Fibroblast of the aortic adventitia (primary cell): Measurements from ENCODE around the gene CD69. TPM values are rescaled to one million over a fixed set of nuclear protein-coding genes. Genes with fewer than 3 reads are reported as not detected.

Source experiments
- DNase-seq: peaks from one replicate; pipeline ENCODE4 v3.0.0-alpha.2; 2010; ENCODE audit warnings: low read depth
- H3K4me3 ChIP-seq: 2 replicates; pipeline ENCODE4 v1.5.1; 2011; ENCODE audit warnings: low read depth, mild to moderate bottlenecking, control low read depth, low read length, moderate library complexity
- total RNA-seq: library from RNA; depleted of rRNA; stranded (reverse); fragments of >200 nt; gene quantifications from 2 replicates; pipeline ENCODE4 v1.2.3, GENCODE V29; 2012; ENCODE audit warnings: low replicate concordance
- TF ChIP-seq, protein P1 (sequence below): IDR thresholded peaks from 2 replicates; pipeline ENCODE4 v1.5.1; 2011; ENCODE audit warnings: mild to moderate bottlenecking, low read length, control low read depth, inconsistent platforms; ENCODE audit not compliant: insufficient read depth

CD69 gene
- total RNA-seq, result not detected in 2 replicates

DNA sequence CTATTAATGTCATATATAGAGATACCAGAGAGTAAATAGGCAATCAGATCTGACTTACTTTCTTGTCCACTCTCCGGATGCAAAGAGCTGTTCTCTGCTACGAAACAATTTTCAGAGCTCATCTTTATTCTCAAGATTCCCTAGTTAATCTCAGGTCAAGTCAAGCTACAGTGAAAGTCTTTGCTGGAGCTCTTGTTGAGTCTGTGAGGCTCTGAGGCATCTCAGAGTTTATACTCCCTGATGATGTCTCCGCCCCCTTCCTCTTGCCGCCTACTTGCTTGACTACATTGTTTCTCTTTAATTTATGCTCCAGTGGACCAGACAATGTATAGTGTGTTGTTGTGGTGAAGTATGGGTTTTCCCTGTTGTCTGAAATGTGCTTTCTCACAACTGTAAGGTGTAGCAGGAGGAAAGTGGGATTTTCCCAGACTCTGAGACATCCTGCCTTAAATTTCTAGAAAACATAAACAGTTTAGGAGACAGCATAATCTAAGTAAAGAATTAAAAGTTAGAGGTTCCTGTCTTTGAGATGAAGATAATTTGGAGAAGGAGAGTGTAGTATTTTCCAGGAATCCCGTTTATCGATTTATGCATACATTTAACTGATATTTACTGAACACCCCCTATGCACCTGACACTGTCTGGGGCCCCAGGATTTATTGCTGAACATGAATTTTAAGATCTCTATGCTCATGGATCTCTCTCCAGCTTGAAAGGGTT lies at the start of gene CD69:
CD69 (minus strand) TSS at position 203 of the 720 bp plus-strand sequence; CDS start at position 122, 81 bp downstream.
- TF ChIP-seq, protein P1, sequence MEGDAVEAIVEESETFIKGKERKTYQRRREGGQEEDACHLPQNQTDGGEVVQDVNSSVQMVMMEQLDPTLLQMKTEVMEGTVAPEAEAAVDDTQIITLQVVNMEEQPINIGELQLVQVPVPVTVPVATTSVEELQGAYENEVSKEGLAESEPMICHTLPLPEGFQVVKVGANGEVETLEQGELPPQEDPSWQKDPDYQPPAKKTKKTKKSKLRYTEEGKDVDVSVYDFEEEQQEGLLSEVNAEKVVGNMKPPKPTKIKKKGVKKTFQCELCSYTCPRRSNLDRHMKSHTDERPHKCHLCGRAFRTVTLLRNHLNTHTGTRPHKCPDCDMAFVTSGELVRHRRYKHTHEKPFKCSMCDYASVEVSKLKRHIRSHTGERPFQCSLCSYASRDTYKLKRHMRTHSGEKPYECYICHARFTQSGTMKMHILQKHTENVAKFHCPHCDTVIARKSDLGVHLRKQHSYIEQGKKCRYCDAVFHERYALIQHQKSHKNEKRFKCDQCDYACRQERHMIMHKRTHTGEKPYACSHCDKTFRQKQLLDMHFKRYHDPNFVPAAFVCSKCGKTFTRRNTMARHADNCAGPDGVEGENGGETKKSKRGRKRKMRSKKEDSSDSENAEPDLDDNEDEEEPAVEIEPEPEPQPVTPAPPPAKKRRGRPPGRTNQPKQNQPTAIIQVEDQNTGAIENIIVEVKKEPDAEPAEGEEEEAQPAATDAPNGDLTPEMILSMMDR, result no peak
- no peak within 1 kb of the TSS for H3K4me3 ChIP-seq
- DNase-seq, result no peak

DNA sequence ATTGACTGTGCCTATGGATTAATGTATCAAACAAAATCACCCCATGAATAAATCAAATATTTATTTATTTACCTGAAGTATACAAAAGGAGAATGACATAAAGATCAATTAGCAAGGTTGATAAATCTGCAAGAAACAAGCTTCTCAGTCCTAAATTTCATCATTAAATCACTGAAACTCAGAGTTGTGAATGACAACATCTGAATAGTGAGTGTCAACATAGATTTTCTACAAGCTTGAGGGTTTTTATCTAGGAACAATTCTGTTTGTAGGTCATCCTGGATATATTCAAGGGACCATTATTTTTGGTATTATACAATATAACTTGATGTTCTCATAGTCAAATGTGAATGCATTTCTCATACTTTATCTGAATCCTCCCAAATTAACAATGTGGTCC lies 49.2 kb upstream of the CD69 start:
- TF ChIP-seq, protein P1, result no peak
- H3K4me3 ChIP-seq, result no peak overlapping the region
- DNase-seq, result no peak

DNA sequence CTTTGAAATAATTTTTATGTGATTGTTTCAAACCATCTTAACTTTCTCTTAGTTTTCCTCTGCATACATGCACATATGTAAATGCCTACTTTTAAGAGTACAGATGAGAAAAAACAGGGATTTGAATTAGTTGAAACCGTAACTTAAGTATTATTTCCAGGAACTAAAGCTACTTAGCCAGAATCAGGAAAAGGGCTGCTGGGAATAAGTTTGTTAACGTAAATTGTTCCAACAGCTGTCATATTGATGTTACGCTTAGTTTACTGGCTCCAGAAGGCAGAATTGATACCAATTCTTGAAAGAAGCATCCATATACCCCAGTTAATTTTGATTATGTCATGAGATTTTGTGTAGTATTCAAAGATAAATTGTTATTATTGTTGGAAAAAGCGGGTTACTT lies 48.6 kb upstream of the CD69 start:
- no peak for DNase-seq
- H3K4me3 ChIP-seq, result no peak overlapping the region
- TF ChIP-seq, protein P1, result no peak

DNA sequence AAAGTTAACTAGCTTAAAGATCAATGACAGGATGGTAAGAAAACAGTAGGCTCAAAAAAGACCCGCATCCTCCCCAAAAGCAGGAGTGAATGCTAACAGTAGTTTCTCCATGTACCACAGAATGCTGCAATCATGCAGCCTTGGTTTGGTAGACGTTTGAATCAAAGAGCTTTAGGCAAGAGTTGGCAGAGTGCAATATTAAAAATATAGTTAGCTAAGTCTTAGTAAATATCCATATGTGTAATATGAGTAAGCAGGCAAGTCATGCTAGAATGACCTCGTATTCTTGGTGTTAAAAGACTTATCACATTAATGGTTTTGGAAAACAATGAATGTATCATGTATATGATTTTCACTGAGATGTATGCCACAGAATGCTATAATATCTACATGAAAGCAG lies 47.8 kb upstream of the CD69 start:
- no peak overlapping the region for H3K4me3 ChIP-seq
- TF ChIP-seq, protein P1, result no peak
- DNase-seq, result no peak

DNA sequence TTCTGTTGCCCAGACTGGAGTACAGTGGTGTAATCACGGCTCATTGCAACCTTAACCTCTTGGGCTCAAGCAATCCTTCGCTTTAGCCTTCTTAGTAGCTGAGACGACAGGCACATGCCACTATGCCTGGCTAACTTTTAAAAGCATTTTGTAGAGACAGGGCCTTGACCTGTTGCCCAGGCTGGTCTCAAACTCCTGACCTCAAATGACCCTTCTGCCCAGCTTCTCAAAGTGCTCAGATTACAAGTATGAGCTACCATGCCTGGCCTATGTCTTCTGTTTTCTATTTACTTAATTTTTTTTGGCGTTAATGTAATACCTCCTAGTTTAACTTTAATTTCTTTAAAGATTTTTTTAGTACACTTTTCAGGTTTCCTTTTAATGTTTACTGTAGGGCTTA lies 46.0 kb upstream of the CD69 start:
- no peak overlapping the region for H3K4me3 ChIP-seq
- TF ChIP-seq, protein P1, result no peak
- DNase-seq, result no peak

DNA sequence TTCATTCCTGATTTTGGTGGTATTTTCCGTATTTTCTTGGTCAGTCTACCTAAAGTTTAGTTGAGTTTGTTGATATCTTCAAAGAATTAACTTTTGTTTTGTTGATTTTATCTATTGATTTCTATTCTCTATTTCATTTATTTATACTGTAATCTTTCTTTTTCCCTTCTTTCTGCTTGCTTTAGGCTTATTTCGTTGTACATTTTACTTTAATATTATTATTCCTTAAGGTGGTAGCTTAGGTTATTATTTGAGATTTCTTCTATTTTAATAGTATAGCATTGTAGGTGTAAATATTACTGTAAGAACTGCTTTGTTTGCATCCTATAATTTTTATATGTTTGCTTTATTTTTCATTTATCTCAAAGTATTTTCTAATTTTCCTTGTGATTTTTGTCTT lies 45.2 kb upstream of the CD69 start:
- no peak overlapping the region for H3K4me3 ChIP-seq
- no peak for DNase-seq
- TF ChIP-seq, protein P1, result no peak

DNA sequence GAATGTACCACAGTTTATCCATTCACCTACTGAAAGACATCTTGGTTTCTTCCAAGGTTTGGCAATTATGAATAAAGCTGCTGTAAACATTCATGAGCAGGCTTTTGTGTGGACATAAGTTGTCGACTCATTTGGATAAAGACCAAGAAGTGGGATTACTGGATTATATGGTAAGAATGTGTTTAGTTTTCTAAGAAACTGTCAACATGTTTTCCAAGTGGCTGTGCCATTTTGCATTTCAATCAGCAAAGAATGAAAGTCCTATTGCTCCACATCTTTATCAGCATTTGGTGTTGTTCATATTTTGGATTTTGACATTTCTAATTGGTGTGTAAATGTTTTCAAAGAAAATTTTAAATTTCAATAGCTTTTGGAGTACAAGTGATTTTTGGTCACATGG lies 39.3 kb upstream of the CD69 start:
- no peak overlapping the region for H3K4me3 ChIP-seq
- DNase-seq, result no peak
- TF ChIP-seq, protein P1, result no peak
